HG02885 (cell line): ENCODE measurements around the gene C10orf71.

Experiments used
- ATAC-seq: cut with Tn5 transposase; IDR thresholded peaks from one replicate; pipeline ENCODE4 v1.9.1; 2021; ENCODE audit warnings: mild to moderate bottlenecking; ENCODE audit not compliant: unreplicated experiment, poor library complexity

C10orf71 gene

DNA sequence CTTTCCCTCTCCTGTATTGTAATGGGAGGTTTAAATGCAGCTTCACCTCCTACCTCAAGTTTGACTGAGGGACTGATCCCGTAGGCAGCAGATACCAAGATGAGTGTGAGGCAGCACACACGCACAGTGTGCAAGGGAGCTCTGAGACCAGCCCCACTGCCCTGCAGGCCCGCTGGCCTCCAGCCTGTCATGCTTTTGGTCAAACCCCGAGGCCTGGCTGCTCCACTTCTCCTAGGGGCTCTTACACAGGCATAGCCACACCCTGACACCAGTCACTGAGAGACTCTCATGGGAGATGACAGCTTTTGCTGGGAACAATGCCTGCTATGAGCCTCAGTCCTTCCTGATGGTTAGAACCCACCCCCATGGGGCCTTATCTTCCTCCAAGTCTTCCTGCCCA is 69.3 kb downstream of the C10orf71 start:
- ATAC-seq, result no peak

DNA sequence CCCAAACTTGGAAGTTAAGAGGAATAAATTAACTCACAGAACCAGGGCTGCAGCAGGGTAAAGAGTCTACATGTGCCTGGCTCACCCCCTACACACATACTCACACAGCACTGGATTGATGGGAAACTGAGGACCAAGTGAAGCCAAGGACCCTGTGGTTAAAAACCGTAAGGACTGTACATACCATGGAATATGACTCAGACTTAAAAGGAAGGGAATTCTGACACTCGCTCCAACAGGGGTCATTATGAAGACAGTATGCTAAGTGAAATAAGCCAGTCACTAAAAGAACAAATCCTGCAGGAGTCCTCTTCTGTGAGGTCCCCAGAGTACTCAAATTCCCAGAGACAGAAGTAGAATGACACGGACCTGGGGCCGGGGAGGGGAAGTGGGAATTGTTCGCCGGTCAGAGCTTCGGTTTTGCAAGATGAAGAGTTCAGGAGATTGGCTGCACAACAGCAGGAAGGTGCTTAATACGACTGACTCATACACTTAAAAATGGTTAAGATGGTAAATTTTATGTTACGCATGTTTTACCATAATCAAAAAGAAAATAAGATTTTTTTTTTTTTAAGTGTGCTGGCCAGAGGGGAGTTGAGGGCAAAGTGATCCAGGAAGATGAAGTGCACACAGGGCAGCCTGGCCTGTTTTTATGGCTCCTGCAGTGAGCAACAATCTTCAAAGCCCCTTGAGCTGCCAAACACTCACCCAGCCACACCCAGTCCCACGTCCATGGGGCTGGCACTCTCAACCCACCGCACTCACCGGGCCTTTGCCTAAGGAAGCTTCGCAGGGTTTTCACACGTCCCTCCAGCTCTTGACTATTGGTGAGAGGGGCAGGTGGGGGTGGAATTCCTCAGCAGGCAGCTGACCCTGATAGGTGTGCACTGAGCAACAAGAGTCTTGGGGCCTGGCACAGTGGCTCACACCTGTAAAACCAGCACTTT is 70.5 kb downstream of the C10orf71 start:
- ATAC-seq, result no peak

DNA sequence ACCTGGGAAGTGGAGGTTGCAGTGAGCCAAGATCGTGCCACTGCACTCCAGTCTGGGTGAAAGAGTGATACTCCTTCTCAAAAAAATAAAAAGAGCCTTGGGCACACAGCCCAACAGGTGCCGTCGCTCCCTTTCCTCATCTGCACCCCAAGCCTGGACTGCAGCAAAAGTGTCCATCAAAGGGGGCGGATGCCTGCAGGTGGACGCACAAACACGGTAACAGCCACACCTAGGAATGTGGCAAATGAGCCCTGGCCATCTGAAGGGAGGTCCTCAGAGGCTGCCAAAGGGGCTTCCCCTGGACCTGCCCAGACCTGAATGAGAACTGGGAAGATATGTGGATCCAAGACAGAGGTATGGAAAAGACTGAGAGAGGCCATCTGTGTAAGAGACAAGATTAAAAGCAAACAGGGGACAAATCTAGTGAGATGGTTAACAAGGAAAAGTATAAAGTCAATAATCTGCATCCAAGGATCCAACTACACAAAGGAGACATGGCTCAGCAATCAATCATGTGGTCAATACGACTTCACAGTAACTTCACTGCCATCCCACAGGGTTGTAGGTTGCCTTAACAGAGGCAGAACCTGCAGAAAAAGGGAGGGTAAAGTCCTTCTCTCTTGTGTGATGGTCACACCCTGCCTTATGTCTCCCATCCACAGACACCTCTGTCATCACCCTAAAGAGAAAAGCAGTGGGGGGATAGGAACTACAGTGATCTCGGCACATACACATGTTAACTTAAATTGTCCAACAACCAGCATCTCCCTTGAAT is 71.5 kb downstream of the C10orf71 start:
- ATAC-seq, result no peak

DNA sequence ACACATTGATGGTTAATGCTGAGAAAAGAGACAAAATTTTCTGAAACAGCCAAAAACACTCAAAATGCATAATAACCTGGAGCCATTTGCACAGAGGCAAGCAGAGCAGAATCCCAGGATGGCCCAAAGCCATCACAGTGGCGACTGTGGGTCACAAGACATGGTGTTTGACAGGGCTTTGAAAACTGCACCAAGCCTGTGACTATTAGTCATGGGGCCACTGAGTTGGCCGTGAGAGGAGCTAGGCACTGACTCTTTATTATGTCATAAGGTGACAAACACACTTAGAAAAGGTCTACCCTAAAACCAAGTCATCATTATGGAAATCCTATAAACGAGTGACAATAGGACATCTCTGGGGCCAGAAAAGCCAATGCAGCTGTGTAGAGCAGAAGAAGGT is 73.0 kb downstream of the C10orf71 start:
- no peak for ATAC-seq

DNA sequence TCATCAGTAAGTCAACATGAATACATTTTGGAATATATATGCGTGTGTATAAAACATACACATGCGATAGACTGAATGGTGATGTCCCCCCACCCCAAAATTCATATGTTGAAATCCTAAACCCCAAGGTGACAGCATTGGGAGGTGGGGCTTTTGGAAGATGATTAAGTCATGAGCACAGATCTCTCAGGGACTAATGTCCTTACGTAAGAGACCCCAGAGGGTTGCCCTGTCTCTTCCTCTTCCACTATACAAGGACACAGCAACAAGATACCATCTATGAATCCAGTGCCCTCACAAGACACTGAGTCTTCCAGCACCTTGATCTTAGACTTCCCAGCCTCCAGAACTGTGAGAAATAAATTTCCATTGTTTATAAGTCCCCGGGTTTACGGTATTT is 74.4 kb downstream of the C10orf71 start:
- ATAC-seq, result no peak

DNA sequence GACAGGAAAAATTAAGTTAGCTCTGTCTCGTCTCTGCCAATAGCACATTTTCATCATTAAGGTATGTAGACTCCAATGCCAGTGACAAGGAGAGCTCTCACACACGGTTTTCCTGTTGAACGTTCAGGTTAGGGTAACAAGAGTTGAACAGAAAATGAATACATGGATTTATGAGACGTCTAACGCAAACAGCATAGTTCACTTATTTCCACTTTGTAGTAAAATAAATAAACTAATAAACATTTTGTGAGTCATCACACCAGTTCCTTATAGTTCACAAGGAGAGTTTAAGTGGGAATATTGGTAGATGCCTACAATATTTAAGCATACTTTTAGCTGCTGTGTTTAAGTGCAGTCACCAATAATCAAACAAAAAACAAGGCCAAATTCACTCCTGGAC is 75.8 kb downstream of the C10orf71 start:
- ATAC-seq, result no peak

DNA sequence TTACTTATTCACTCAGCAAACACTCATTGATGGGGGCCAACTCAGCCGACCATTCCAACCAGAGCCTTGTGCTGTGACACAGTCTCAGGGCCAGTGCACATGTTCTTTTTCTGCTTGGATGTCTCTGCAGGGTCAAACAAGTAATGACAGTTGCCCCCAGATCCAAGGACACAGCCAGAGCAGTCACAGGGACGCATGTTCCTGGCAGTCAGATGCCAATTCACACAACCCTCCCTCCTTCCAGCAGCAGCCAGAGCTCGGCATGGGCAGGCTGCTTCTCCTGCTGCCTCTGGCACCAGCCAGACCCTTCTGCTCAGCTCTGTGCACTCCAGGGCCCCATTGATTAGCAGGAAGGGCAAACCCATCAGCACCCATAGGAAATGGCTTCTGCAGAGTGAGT is 76.6 kb downstream of the C10orf71 start:
- no peak for ATAC-seq
